SK-N-SH (cell line): ENCODE results near the gene TLR4. TPM values are rescaled to one million over a fixed set of nuclear protein-coding genes. Genes with fewer than 3 reads are reported as not detected.

ENCODE experiments used
- CTCF ChIA-PET: fragments of 300-600, 350-600 bp; formaldehyde crosslinking; extraction: SDS; loops from one replicate; lab custom pipeline; 2021; lab: Yijun Ruan, JAX
- POLR2A ChIA-PET: fragments of 350-600 bp; sonication (Branson Sonifier 250); formaldehyde crosslinking; extraction: SDS; loops from one replicate; lab custom pipeline; 2020; ENCODE audit warnings: antibody characterized with exemption, inconsistent platforms; lab: Yijun Ruan, JAX
- DNase-seq: peaks from one replicate; pipeline ENCODE4 v3.0.0; 2012
- H2AFZ ChIP-seq: fragments of 200-600 bp; sonication (generic); 2 replicates; pipeline ENCODE4 v1.8.1; 2016; ENCODE audit warnings: antibody characterized with exemption, mild to moderate bottlenecking, low read depth
- H3F3A ChIP-seq: fragments of 200-600 bp; sonication (generic); replicated peaks from 2 replicates; pipeline ENCODE3; 2016; ENCODE audit warnings: antibody characterized with exemption, mild to moderate bottlenecking; ENCODE audit not compliant: insufficient read depth
- H3K27ac ChIP-seq, 2 experiments: fragments of 200-500 bp in 1 of 2; fragments of 200-600 bp in 1 of 2; sonication (Bioruptor generic) in 1 of 2; sonication (generic), shearing (Covaris generic) in 1 of 2; 2 replicates each; pipeline versions ENCODE4 v1.5.1 to v1.6.1; 2014 to 2016; ENCODE audit warnings: low read depth in 2 of 2, inconsistent platforms in 1 of 2, low read length in 1 of 2, mild to moderate bottlenecking in 1 of 2, mixed read lengths in 1 of 2
- H3K27me3 ChIP-seq: fragments of 200-600 bp; sonication (generic), shearing (Covaris generic); 2 replicates; pipeline ENCODE4 v1.6.1; 2016; ENCODE audit warnings: mixed run types; ENCODE audit not compliant: insufficient read depth
- H3K36me3 ChIP-seq, 2 experiments: fragments of 200-500 bp in 1 of 2; fragments of 200-600 bp in 1 of 2; sonication (Bioruptor generic) in 1 of 2; sonication (generic) in 1 of 2; replicated peaks in 1 of 2; 2 replicates each; pipeline versions ENCODE3 to v1.5.1; 2014 to 2016; ENCODE audit warnings: low read length in 1 of 2, mild to moderate bottlenecking in 1 of 2; ENCODE audit not compliant: insufficient read depth in 2 of 2, control insufficient read depth in 1 of 2
- H3K4me1 ChIP-seq, 2 experiments: fragments of 200-500 bp in 1 of 2; fragments of 200-600 bp in 1 of 2; sonication (Bioruptor generic) in 1 of 2; sonication (generic), shearing (Covaris generic) in 1 of 2; 2 replicates each; pipeline versions ENCODE4 v1.5.1 to v1.6.1; 2014 to 2016; ENCODE audit warnings: low read depth in 1 of 2, low read length in 1 of 2, mixed run types in 1 of 2; ENCODE audit not compliant: insufficient read depth in 2 of 2, control insufficient read depth in 1 of 2
- H3K4me2 ChIP-seq: fragments of 200-600 bp; sonication (generic), shearing (Covaris generic); 2 replicates; pipeline ENCODE4 v1.6.1; 2017; ENCODE audit warnings: mixed run types
- H3K4me3 ChIP-seq, 2 experiments: fragments of 200-500 bp in 1 of 2; fragments of 200-600 bp in 1 of 2; sonication (Bioruptor generic) in 1 of 2; sonication (generic), shearing (Covaris generic) in 1 of 2; 2 replicates each; pipeline versions ENCODE4 v1.5.1 to v1.8.1; 2014 to 2016; ENCODE audit warnings: low read depth in 2 of 2, inconsistent platforms in 1 of 2, low read length in 1 of 2, mild to moderate bottlenecking in 1 of 2, mixed read lengths in 1 of 2, moderate library complexity in 1 of 2
- H3K79me2 ChIP-seq: fragments of 200-600 bp; sonication (generic); 2 replicates; pipeline ENCODE4 v1.8.1; 2017; ENCODE audit warnings: mild to moderate bottlenecking; ENCODE audit not compliant: insufficient read depth
- H3K9ac ChIP-seq: fragments of 200-600 bp; sonication (generic); 2 replicates; pipeline ENCODE4 v1.6.1; 2017; ENCODE audit warnings: mixed run types
- H3K9me2 ChIP-seq: fragments of 200-600 bp; sonication (generic); 2 replicates; pipeline ENCODE4 v1.6.1; 2017; ENCODE audit warnings: mixed run types
- H3K9me3 ChIP-seq: fragments of 200-600 bp; sonication (generic); 2 replicates; pipeline ENCODE4 v1.6.1; 2017; ENCODE audit warnings: mixed run types, mild to moderate bottlenecking, moderate library complexity
- H4K20me1 ChIP-seq: fragments of 200-600 bp; sonication (generic); 2 replicates; pipeline ENCODE4 v1.6.1; 2017; ENCODE audit warnings: mild to moderate bottlenecking, mixed run types; ENCODE audit not compliant: insufficient read depth
- CHD2 ChIP-seq: fragments of 150-350 bp; IDR thresholded peaks from 2 replicates; pipeline ENCODE4 v1.6.1; 2018; ENCODE audit warnings: low read length; ENCODE audit not compliant: partially characterized antibody
- EP300 ChIP-seq, 2 experiments: IDR thresholded peaks; 2 replicates each; pipeline versions ENCODE4 v1.4.0 to v1.6.1; 2012; ENCODE audit warnings: borderline replicate concordance in 1 of 2, low read depth in 1 of 2, low read length in 1 of 2
- EZH2phosphoT487 ChIP-seq: fragments of 200-600 bp; sonication (generic); IDR thresholded peaks from 2 replicates; pipeline ENCODE4 v1.6.1; 2017; ENCODE audit warnings: low read depth, mixed run types, mild to moderate bottlenecking, antibody characterized with exemption, moderate library complexity, borderline replicate concordance
- FOXJ3 ChIP-seq: sonication (generic); formaldehyde crosslinking; IDR thresholded peaks from 2 replicates; pipeline ENCODE4 v1.5.1; 2020; ENCODE audit warnings: mild to moderate bottlenecking, missing genetic modification reagents
- FOXM1 ChIP-seq: IDR thresholded peaks from 2 replicates; pipeline ENCODE4 v1.4.0; 2012; ENCODE audit warnings: low read depth, mild to moderate bottlenecking
- GATA2 ChIP-seq: sonication (generic); formaldehyde crosslinking; IDR thresholded peaks from 2 replicates; pipeline ENCODE4 v1.5.0; 2020; ENCODE audit warnings: mild to moderate bottlenecking, missing genetic modification reagents
- JUND ChIP-seq: IDR thresholded peaks from 2 replicates; pipeline ENCODE4 v1.4.0; 2012
- MXI1 ChIP-seq: IDR thresholded peaks from 2 replicates; pipeline ENCODE4 v1.6.1; 2012; ENCODE audit warnings: mild to moderate bottlenecking, low read depth, low read length, improper control_type of control experiment
- NFIC ChIP-seq: IDR thresholded peaks from 2 replicates; pipeline ENCODE4 v1.4.0; 2012; ENCODE audit warnings: borderline replicate concordance
- RCOR1 ChIP-seq: fragments of 150-350 bp; IDR thresholded peaks from 2 replicates; pipeline ENCODE4 v1.6.1; 2017; ENCODE audit warnings: antibody characterized with exemption, low read length
- RFX5 ChIP-seq: IDR thresholded peaks from 2 replicates; pipeline ENCODE4 v1.6.1; 2012; ENCODE audit warnings: mild to moderate bottlenecking, improper control_type of control experiment, low read length
- RXRA ChIP-seq: IDR thresholded peaks from 2 replicates; pipeline ENCODE4 v1.4.0; 2012; ENCODE audit warnings: low read depth, mild to moderate bottlenecking, borderline replicate concordance
- SIN3A ChIP-seq: IDR thresholded peaks from 2 replicates; pipeline ENCODE4 v1.6.1; 2012; ENCODE audit warnings: low read depth, mild to moderate bottlenecking, low read length, moderate library complexity, borderline replicate concordance
- WGBS: methylation state at CpG from one replicate; pipeline ENCODE4 v1.1.6; 2017; ENCODE audit warnings: low lambda C conversion rate; 5-methylcytosine and 5-hydroxymethylcytosine counted together
- polyA plus RNA-seq, 3 experiments: library from polyadenylated mRNA; depleted of rRNA; stranded (reverse); fragments of >200 nt; gene quantifications; 2 replicates each; pipeline ENCODE4 v1.2.3, GENCODE V29; 2012
- TF ChIP-seq, protein P1 (sequence below): IDR thresholded peaks from 2 replicates; pipeline ENCODE4 v1.6.1; 2012; ENCODE audit warnings: mild to moderate bottlenecking, low read depth, low read length, moderate library complexity
- TF ChIP-seq, protein P2 (sequence below): IDR thresholded peaks from 2 replicates; pipeline ENCODE4; 2012
- TF ChIP-seq, protein P3 (sequence below): IDR thresholded peaks from 2 replicates; pipeline ENCODE4 v1.4.0; 2012; ENCODE audit warnings: low read depth, borderline replicate concordance

The TLR4 gene
- polyA plus RNA-seq, 1 of the 3 experiments (the other 2 are of a cell fraction): 0.85 TPM

DNA sequence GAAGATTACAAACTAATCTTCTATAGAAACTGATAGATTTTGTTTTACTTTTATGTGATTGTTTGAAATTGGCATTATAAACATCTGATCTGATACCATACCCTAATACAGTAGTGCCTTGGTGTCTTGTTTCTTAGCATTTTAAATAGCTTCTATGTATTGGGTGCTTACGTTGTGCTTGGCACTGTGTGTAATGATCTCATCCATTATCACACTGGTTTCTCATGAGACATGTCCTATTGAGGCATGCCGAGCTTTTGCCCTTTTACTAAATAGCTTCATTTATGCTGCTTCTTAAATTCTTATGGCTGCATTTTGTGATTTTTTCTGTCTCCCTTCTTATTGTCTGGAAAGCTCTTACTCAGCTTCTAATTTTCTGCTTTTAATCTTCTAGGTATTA lies 48.2 kb upstream of the TLR4 start (continued):
- TF ChIP-seq NFIC (no peak), EP300 (IDR thresholded peaks at IDR 0.05; ENCODE audit: borderline replicate concordance in 1 of 2, low read depth in 1 of 2, low read length in 1 of 2) (no peak)

DNA sequence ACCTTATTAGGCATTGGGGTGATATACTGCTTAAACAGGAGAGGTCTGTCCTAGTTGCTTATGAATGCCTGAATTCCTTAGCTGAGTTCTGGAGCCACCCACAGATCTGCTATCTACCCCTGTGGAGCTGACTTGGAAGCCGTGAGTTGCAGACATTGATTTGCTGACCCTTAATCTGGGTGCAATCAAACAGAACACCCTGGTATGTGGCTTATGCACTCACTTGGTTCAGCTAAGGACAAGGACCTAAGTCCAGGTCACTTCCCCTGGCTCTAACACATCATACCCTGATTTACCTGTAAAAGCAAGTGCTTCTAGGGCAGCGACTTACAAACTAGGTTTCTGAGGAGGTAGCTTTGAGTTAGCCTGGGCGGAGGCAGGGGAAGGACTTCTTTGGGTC lies 41.6 kb upstream of the TLR4 start:
- DNase-seq: no peak
- H3K79me2 ChIP-seq: no peaks in the 10 kb centered on the region
- H3K27me3 ChIP-seq: no peaks in the 10 kb centered on the region
- no peak overlapping the region for H3K4me2 ChIP-seq
- ChIA-PET POLR2A (no interaction called here), CTCF (no interaction called here)
- no peak overlapping the region for H3K9ac ChIP-seq
- no peak overlapping the region for H3K4me3 ChIP-seq
- TF ChIP-seq, protein P1, sequence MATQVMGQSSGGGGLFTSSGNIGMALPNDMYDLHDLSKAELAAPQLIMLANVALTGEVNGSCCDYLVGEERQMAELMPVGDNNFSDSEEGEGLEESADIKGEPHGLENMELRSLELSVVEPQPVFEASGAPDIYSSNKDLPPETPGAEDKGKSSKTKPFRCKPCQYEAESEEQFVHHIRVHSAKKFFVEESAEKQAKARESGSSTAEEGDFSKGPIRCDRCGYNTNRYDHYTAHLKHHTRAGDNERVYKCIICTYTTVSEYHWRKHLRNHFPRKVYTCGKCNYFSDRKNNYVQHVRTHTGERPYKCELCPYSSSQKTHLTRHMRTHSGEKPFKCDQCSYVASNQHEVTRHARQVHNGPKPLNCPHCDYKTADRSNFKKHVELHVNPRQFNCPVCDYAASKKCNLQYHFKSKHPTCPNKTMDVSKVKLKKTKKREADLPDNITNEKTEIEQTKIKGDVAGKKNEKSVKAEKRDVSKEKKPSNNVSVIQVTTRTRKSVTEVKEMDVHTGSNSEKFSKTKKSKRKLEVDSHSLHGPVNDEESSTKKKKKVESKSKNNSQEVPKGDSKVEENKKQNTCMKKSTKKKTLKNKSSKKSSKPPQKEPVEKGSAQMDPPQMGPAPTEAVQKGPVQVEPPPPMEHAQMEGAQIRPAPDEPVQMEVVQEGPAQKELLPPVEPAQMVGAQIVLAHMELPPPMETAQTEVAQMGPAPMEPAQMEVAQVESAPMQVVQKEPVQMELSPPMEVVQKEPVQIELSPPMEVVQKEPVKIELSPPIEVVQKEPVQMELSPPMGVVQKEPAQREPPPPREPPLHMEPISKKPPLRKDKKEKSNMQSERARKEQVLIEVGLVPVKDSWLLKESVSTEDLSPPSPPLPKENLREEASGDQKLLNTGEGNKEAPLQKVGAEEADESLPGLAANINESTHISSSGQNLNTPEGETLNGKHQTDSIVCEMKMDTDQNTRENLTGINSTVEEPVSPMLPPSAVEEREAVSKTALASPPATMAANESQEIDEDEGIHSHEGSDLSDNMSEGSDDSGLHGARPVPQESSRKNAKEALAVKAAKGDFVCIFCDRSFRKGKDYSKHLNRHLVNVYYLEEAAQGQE: no peak
- TF ChIP-seq FOXM1 (no peak), SIN3A (no peak), RCOR1 (no peak), JUND (no peak), RFX5 (no peak), CHD2 (no peak), GATA2 (CRISPR knock-in tag) (no peak), MXI1 (no peak), EZH2phosphoT487 (no peak), RXRA (no peak), FOXJ3 (CRISPR knock-in tag) (no peak)
- TF ChIP-seq, protein P2, sequence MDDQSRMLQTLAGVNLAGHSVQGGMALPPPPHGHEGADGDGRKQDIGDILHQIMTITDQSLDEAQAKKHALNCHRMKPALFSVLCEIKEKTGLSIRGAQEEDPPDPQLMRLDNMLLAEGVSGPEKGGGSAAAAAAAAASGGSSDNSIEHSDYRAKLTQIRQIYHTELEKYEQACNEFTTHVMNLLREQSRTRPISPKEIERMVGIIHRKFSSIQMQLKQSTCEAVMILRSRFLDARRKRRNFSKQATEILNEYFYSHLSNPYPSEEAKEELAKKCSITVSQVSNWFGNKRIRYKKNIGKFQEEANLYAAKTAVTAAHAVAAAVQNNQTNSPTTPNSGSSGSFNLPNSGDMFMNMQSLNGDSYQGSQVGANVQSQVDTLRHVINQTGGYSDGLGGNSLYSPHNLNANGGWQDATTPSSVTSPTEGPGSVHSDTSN: no peak
- TF ChIP-seq, protein P3, sequence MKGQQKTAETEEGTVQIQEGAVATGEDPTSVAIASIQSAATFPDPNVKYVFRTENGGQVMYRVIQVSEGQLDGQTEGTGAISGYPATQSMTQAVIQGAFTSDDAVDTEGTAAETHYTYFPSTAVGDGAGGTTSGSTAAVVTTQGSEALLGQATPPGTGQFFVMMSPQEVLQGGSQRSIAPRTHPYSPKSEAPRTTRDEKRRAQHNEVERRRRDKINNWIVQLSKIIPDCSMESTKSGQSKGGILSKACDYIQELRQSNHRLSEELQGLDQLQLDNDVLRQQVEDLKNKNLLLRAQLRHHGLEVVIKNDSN: no peak
- no peaks in the 10 kb centered on the region for H3K4me1 ChIP-seq
- no peak overlapping the region for H3K27ac ChIP-seq
- H3K36me3 ChIP-seq: no peaks in the 10 kb centered on the region
- H3K9me2 ChIP-seq: no peaks in the 10 kb centered on the region
- no peaks in the 10 kb centered on the region for H4K20me1 ChIP-seq
- 38% methylated on average over 3 of the region's 3 CpGs for WGBS
- no peaks in the 10 kb centered on the region for H3F3A ChIP-seq
- H2AFZ ChIP-seq: no peak overlapping the region
- H3K9me3 ChIP-seq: no peaks in the 10 kb centered on the region
